ENCODE data around the gene DVL2.
"Not testable (repeated sequence)": the region's sequence is repeated elsewhere in the genome, so short reads cannot be mapped to it uniquely, and the experiment has no call there.

DVL2 gene

DNA sequence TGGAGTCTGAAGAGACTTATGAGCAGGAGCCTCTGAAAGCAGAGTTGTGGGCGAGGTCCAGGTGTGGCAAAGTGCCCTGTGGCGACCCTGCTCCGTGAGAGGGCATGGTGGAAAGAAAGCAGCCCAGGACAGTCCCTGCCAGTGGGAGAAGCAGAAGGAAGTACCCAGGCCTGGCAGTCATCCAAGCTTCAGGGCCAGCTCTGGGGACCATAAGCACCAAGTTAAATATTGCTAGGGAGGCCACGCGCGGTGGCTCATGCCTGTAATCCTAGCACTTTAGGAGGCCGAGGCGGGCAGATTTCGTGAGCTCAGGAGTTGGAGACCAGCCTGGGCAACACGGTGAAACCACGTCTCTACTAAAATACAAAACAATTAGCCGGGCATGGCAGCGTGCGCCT, 50.2 kb downstream of the DVL2 start:
- H3K4me3 ChIP-seq (ENCODE audit: low read depth, low read length), result no peak overlapping the region
- no peak for DNase-seq (ENCODE audit: low read depth)
- TF ChIP-seq, protein P1, sequence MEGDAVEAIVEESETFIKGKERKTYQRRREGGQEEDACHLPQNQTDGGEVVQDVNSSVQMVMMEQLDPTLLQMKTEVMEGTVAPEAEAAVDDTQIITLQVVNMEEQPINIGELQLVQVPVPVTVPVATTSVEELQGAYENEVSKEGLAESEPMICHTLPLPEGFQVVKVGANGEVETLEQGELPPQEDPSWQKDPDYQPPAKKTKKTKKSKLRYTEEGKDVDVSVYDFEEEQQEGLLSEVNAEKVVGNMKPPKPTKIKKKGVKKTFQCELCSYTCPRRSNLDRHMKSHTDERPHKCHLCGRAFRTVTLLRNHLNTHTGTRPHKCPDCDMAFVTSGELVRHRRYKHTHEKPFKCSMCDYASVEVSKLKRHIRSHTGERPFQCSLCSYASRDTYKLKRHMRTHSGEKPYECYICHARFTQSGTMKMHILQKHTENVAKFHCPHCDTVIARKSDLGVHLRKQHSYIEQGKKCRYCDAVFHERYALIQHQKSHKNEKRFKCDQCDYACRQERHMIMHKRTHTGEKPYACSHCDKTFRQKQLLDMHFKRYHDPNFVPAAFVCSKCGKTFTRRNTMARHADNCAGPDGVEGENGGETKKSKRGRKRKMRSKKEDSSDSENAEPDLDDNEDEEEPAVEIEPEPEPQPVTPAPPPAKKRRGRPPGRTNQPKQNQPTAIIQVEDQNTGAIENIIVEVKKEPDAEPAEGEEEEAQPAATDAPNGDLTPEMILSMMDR (IDR thresholded peaks at IDR 0.05; ENCODE audit: insufficient read depth, low read depth, low read length, missing control alignments), result no peak

DNA sequence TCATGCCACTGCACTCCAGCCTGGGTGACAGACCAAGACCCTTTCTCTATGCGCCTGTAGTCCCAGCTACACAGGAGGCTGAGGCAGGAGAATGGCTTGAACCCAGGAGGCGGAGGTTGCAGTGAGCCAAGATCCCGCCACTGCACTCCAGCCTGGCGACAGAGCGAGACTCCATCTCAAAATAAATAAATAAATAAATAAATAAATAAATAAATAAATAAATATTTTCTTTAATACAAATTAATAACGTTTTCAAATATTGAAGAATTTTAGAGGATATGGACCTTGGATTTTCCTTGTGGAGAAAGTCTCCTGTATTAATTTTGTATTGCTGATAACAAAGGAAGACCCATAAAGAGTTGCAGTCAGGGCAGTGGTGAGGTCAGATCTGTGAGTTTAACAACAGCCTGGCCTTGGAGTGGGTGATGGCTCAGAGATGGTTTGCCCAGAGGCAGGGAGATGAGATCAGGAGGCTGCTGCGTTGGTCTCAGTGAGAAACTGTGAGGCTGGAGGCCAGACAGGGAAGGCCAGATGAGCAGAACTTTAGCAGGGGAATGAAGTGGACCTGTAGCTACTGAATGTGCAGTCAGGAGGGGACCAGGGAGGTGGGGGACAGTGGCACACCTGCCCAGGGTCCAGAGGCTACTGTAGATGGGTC, 50.8 kb downstream of the DVL2 start:
- no peak for DNase-seq (ENCODE audit: low read depth)
- TF ChIP-seq, protein P1 (IDR thresholded peaks at IDR 0.05; ENCODE audit: insufficient read depth, low read depth, low read length, missing control alignments), result no peak
- H3K4me3 ChIP-seq (ENCODE audit: low read depth, low read length), result no peak overlapping the region

DNA sequence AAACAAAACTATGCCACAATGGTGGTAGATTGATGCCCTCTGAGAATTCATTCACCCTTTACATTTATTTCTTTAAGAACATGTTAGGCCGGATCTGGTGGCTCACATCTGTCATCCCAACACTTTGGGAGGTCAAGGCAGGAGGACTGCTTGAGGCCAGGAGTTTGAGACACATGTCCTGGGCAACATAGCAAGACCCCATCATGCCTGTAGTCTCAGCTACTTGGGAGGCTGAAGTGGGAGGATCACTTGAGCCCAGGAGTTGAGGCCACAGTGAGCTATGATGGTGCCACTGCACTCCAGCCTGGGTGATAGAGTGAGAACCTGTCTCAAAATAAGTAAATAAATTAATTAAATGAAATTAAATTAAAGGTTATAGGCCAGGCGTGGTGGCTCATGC, 52.2 kb downstream of the DVL2 start:
- DNase-seq (ENCODE audit: low read depth); H3K4me3 ChIP-seq (ENCODE audit: low read depth, low read length): not testable (repeated sequence)

DNA sequence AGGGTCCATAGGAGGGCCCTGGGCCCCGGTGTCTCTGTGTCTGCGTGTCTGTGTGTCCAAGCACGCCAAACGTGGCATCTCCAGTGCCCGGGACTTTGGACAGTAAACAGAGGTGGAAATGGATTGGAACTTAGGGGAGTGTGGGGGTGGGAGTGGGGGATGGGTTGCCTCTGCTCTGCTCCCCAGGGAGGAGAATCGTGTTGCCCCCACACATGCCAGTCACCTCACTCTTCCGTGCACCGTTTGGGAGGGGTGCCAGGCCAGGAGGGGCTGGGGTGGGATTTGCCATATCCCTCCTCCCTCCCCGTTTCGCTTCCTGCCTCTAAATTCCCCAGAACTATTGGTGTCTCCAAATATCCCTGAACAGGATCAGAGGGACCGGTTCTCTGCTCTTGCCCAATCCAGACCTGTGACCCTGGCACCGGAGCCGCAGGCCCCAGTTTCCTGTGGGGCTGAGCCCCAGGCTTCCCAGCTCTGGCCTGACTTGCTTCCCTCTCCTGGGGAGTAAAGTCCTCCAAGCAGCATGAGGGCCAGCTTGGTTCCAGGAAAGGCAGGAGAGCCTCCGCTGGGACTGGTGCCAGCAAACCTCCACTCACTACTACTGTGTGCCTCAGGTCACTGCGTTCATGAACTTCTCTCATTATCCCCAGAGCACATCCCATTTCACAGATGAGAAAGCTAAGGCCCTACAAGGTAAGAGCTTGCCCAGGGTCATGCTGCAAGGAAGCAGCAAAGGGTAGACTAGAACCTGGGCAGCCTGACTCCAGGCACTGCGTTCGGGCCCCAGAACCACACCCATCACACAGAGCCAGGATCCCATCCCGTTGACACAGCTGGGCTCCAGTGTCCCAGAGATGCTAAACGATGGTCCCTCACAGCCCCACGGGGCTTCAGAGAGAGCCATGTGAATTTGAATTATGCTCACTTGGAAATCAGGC, 54.7 kb downstream of the DVL2 start, which contains the start of gene ASGR1:
Gene ASGR1, minus strand, starts transcription at position 54 of the 938 bp plus-strand sequence. CDS start 807 bp downstream, outside the sequence.
- DNase-seq (ENCODE audit: low read depth), result no peak
- TF ChIP-seq, protein P1 (IDR thresholded peaks at IDR 0.05; ENCODE audit: insufficient read depth, low read depth, low read length, missing control alignments), result no peak
- H3K4me3 ChIP-seq (ENCODE audit: low read depth, low read length), result no peak within 1 kb of the TSS

DNA sequence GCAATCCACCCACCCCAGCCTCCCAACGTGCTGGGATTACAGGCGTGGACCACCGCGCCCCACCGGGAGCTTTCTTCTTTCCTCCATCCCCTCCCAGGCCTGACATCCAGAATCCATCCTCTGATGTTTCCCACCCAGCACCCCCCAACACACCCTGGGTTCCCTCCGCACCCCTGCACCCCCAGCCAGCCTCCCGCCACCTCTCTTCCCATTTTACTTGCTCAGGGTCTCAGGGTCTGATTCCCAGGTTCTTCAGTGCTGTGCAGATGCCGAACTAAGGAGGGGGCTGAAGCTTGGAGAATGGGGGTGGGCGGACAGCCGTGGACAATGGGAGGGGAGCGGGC, 55.4 kb downstream of the DVL2 start:
- DNase-seq (ENCODE audit: low read depth), result no peak
- H3K4me3 ChIP-seq (ENCODE audit: low read depth, low read length), result no peak overlapping the region
- TF ChIP-seq, protein P1 (IDR thresholded peaks at IDR 0.05; ENCODE audit: insufficient read depth, low read depth, low read length, missing control alignments), result no peak

DNA sequence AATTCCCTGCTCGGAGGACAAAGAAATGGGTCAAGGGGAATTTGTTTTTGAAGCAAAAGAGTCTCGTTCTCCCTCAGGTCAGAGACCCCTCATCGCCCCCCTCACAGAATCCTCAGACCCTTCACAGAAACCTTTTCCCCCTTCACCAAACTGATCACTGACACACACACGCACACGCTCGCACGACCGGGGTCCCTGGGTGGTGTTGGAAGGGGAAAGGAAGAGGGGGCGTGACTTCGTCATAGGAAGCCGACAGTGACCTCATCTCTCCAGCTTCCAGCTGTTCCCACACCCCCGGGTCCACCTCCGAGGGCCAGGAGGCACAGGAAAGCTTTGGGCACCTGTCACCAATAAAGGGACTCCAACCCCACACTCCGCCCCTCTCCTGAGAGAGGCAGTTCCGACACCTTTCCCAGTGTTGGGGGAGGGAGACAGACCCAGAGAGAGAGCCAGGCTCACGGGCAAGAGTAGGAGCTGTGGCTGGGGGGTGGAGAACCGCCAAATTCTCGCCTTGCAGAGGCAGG, 56.3 kb downstream of the DVL2 start:
- H3K4me3 ChIP-seq (ENCODE audit: low read depth, low read length), result no peak overlapping the region
- DNase-seq (ENCODE audit: low read depth), result no peak
- TF ChIP-seq, protein P1 (IDR thresholded peaks at IDR 0.05; ENCODE audit: insufficient read depth, low read depth, low read length, missing control alignments), result no peak
